ENCODE measurements around the gene SDK2.

SDK2 gene

DNA sequence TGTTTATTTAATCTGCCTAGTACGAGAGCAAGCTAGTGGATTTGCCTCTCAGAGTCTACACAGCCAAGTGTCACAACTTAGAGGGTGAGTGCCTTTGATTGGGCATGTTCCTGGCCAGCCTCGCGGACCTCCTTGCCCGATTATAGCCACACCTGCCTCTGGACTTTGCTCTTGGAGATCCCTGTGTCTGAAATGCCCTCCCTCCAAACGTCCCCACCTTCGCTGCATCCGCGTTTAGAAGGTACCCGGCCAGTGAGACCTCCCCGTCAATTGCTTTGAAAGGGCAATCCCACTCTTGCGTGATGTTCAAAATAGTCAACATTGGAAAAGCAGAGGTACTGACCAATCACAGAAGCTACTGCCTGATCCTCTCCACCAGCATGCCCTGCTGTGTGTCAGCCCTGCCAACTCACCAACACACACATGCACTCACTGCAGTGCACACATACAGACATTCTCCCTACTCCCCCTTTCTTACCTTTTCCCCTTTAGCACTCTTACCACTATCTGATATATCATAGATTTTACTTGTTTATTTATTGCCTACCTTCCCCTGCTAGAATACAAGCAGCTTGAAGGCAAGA is 6.5 kb upstream of the SDK2 start:
- no peak for DNase-seq

DNA sequence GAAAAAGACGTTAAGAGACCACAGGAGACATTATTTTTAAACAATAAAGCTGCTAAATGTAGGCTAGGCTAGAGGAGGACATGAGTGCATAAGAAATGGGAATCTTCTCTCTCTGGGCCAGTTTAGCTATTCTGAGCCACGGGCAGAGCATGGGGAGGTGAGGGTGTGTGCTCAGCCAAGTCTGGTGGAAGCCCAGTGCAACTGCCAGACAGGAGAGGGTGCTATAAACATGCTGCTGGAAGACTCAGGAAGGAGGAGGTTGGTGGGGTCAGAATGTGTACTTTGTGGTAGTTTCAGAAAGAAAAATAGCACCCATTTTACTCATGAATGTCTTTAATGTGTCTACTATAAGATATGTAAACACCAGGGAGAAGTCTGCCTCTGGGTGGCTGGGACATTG is 5.9 kb upstream of the SDK2 start:
- peak; percentile 60 for DNase-seq

DNA sequence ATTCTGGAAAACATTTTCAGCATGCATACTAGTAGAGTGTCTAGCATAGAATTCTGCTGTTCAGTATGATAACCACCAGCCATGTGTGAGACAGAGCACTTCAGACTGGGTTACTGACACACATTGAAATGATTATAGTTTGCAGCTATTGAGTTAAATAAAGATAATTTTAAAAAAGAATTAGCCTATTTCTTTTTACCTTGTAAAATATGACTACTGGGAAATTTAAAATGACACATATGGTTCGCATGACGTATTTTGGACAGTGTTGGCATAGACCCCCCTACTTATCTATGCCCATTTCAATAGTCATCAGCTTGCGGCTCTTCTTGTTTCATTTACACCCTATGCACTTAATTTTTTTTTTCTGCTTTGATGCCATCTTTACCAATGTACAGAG is 4.7 kb upstream of the SDK2 start:
- DNase-seq, result no peak

DNA sequence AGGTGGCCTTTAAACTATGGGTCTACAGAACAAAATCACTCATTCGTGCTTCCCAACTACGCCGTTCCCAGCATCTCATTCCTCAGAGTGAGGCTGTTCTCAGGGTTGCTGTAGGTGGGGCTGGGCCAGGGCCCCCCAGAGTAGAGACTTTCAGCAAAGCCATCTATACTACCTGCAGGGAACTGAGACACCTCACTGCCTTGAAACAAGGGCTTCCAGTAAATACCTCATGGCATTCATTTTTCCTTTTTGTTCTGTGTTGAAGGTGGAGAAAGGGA is 4.2 kb upstream of the SDK2 start:
- DNase-seq, result no peak

DNA sequence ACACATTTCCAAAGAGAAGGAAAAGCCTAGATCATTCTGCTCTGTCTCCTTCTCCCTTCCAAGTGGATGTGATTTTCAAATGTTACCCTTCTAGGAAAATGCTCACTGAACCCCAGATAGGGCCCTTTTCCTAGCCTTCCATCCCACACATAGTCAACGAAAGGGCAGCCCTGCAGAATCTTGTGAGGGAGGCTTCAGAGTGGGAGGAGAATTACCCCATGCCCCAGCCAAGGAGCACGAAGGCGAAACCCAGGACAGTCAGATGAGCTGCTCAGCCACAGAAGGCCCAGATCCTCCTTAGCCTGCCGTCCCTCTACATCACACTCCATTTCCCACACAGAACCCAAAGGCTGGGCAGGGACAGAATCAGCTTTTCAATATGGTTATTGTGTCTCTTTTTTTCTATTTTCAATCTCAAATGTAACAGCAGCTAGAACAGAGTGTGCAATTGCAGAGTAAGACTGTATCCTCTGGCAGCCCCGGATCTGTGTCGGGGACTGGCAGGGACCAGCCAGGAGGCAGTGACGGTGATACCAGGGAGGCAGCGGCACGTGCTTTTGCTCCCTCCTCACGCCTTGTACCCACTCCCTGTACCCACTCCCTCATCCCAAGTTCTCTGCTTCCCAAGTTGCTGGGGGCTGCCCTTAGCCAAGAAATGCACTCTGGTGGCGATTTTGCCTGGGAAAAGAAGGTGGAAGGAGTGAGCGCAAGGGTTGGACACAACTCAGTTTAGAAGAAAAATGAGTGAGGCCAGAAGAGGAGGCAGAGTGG is 3.7 kb upstream of the SDK2 start:
- no peak for DNase-seq

DNA sequence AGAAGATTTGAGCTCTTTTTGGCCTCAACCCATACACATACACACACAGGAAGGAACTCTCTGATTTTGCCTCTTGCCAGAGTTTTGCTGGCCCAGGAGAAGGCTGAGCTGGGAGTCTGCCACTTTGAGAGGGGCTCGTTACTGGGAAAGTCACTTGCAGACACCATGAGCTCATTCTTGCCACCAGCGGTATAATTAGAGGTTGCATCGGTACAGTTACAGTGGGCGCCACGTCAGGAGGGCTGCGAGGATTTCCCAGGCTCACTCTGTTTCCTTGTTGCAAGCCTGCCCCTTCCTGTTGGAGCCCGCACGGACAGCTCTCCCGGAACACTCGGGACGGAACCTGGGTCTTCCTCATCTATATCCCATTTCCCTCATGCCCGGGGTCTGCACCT is 3.1 kb upstream of the SDK2 start:
- DNase-seq, result no peak

DNA sequence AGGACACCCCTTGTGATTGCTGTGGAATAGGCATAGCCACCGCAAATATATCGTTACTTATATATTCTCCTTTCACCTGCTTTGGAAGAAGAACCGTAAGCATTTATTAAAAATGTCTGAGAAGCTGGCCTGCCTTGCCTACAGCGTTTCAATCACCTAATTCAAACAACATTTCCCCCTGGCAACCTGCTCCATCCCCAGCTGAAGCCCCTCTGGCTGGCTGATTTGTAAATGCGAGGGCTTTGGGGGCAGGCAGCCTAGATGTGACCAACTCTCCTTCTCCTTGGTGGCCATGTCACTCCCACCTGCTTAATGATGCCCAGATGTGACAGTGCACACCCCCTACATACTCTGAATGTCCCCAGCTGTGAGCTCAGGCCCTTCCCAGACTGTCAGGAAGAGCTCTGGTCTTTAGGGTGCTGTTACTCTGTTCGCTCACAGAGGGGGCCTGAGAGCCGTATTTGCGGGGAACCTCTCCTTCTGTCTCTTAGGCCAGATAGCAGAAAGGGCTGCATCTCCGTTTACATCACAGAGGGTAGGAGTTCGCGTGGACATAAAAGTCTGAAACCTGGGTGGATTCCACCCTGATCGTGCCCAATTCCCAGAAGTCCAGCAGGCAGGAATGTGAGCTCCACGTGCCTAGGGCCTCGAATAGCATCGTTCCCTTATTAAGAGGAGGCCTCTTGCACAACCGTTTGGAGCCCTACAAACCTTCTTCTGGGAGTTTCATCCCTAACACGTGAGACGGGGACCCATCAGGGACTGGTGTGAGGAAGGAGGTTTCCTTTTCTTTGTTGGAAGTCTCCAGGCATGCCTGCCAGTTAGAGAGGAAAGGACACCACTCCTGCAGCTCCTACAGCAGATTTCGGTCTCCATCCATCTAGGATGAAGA is 2.4 kb upstream of the SDK2 start:
- no peak for DNase-seq

DNA sequence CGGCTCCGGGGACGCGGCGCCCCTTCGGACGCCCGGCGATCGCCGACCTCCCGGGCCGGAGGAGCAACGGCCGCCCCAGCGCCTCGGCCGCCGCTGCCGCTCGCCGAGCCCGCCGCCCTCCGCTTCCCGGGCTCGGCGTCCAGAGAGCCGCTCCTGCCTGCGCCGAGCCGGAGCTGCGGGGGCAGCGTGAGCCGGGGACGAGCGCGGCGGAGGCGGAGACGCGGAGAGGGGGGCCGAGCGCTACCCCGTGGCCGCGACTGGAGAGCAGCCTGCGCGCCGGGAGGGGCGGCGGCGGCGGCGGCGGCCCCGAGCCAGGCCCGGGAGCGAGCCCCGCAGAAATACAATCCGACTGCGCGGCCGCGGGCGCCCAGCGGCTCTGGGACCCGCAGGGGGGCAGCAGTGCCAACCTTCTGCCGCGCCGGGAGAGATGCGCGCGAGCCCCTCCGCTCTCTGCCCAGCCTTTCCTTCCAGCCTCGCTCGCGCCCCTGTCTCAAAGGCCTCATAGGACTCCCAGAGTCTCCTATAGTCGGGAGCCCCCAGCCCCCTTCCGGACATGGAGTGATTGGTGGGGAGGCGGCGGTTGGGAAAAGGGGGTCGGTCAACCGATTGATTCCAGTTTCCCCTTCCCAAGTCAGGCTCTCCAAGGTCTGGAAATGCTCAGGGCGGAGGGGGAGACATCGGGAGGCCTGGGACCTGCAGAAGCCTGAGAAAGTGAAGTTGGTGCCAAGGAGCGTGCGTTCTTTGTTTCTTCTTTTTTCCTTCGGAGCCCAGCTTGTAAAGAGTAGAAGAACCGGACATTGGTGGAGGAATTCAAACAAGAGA is 1.0 kb upstream of the SDK2 start:
- peak; percentile 39 for DNase-seq

DNA sequence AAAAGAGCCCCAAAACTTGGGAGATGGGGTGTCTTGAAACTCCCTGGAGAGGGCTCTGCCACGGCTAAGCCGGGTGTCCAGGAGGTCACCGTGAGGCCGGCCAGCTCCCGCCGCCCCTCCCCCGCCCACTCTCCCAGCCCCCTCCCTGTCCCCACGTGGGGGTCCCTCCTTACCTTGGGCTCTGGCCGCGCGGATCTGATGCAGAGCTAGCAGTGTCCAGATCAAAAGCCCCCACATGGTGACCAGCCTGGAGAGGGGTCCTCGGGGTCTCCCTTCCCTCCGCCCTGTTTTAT is 447 bp downstream of the SDK2 start:
- DNase-seq, result no peak

DNA sequence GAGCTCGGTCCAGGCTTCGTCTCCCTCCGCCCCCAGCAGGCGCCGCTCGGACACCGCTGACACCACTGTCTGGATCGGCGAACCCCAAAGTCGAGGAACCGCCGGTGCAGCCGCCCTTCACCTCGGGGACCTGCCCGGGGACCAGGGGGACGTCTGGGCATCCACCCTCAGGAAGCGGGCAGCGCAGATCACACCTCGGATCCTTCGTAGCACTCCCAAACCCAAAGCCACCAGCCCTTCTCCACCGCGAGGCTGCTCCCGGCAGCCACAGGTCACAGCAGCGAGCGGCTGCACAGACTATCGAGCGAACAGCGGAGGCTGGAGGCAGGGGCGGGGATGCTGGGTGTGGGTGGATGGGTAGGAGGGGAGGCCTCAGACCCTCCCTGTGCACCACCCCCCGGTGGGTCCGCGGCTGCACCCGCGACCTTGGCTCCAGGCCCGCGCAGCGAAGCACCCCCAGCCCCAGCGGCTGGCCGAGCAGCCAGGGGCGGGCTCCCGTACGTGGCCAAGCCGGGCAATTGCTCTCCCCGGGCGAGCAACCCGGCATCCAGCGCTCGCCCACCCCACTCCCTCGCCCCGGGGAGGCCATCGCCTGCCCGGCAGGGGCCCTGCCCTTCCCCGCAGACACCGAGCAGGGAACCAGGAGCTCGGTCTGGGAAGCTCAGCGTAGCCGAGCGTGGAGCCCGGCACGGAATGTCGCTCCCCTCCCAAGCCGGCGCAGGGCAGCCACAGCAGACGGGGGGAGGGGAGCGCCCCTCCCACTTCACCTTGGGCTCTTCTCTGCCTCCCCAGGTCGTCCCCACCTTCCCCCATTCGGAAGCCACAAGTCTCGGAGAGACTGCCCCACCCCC is 1.0 kb downstream of the SDK2 start:
- DNase-seq, result no peak

DNA sequence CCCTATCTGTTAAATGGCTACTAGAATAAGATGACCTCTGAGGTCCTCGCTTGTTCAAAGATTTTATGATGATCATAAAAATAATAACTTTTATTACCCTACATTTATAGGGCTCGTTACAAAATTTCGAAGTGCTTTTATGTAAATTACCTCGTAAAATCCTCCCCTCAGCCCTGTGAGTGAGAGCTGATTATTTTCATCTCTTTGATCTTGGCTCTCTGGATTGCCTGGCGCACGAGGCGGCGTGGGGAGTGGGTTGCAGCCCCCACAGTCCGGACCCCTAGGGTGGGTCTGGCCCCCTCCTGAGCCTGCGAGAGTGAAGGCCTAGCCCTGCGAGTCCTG is 1.6 kb downstream of the SDK2 start:
- no peak for DNase-seq

DNA sequence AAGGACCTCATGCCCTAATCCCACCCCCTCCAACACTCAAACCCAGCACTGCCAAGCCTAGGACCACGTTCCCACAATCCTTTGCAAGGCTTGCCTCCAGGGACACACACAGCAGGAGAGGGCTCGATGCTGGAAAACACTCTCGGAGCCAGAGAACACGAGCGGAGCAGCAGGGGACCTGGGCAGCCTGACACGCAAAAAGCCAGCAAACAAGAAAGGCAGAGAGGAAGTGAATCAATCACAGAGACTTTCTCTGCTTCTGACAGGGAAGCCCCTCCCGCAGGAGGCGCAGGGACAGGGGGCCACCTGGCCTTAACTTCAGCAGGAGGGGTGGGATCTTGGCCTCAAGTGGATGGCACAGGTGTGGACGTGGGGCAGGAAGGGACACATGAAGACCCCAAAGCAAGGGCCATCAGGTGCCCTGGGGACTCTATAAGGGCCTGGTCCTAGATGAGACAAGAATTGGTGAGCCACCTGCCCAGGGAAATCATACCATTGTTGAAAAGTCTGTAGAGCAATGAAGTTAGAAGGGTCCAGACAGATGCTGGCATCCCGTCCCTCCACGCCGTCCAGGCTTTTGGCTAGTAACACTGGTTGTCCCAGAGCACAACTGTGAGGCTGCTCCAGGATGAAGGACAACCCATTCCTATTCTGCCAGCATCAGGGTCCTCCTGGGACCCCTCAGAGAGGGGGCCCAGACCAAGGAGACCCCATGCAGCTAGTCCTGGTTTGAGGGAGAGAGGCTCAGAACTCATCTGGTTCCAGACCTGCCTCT is 2.2 kb downstream of the SDK2 start:
- peak; percentile 26 for DNase-seq

DNA sequence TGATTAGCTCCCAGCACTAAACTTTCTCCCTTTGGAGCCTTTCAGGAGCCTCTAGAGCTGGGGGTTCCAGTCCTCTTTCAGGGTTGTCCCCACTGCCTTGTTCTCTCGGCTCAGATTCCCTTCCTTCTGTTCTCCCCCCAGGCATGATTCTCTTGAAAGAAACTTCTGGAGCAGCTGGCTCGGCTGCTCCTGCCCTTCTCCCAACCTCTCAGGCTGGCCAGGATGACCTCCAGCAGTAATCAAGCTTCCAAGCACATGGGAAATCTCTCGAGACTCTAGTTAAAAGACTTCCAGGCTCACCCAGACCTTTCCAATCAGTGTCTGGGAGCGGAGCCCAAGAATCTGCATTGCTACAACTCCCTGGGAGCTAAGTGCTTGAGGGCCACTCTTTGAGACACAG is 3.6 kb downstream of the SDK2 start:
- no peak for DNase-seq

DNA sequence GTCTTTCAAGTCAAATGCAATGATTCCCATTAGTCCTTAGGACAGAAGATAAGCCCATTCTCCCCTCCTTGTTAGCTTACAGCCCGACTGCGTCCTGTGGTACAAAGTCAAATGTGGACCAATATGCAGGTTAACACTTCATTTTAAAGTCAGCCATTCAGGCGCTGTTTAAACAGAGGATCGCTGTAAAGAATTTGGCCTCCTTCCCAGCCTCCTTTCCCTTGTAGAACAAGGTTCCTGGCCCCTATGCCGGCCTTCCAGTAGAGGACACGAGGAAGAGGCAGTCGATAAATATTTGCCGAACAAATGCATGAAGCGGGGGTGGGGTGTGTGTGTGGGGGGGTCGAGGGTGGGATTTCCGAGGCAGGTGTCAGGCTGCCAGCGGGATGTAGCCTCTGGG is 4.3 kb downstream of the SDK2 start:
- DNase-seq, result peak; percentile 13

DNA sequence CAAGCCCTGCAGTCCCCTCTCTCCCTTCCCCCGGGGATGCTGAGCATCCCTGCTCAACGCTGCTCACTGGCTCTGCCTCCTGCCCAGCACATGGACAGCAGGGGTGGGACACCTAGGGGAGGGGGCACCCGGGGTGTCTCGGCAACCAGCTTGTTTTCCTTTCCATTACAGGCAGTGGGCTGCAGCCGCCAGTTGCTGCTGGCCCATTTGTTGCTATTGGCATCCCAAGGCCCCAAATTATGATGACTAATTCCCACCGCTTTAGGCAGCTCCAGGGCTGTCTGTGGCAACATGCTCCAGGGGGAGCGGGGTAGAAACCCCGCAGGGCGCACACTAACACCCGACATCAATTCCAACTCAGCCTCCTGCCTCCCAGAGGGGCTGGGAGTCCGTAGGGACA is 4.9 kb downstream of the SDK2 start:
- no peak for DNase-seq

DNA sequence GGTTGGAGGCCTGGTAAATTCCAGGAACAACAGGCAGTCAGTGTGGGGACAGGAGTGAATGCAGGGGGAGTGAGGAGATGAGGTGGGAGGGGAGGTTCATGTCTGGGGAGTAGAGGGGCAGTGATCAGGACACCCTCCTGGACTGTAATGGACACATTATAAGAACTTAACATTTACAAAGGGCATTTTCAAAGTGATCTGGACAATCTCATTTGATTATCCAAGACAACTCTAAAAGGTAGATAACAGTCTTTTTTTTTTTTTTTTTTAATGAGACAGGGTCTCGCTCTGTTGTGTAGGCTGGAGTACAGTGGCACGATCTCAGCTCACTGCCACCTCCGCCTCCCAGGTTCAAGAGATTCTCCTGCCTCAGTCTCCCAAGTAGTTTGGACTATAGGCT is 5.7 kb downstream of the SDK2 start:
- DNase-seq, result no peak

DNA sequence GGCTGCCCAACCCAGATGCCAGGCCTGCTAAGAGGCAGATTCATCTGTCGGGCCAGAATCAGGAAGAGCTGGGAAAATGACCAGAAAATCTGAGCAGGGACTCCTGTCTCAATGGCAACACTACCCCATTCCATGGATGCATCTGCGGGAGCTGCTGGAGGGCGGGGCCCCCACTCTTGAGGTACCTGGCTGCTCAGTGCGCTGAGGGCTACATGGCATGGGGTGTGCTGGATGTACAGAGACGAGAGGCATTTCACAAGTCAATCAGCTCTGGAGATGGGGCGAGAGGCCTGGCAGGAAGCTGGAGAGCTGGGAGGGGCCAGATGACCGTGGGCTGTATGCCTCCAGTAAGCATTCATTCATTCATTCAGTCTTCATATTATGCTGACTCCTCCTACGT is 6.4 kb downstream of the SDK2 start:
- no peak for DNase-seq

DNA sequence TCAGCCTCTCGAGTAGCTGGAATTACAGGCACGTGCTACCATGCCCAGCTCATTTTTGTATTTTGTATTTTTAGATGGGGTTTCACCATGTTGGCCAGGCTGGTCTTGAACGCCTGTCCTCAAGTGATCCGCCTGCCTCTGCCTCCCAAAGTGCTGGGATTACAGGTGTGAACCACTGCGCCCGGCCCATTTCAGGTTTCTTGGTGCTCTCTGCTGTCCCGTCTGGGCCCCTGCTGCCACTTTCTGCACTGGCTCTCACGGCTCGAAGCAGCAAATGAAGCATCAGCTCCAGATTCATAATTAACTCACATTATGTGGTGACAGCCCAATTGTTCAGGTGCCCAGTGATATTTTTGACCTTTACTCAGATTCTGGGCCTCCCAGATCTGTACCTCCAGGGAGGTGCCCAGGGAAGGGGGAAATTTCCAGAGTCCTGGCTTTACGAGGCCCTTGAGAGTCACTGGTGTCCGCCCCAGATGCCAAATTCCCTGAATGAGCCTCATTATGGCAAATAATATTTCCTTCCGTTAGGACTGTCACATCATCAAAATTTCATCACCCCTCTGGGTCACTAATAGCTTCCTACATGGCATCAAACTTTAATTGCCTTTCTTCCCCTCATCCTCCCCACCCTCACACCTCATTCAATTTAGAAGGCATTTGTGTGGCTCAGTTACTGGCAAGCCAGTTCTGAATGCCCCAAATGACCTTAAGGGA is 9.0 kb downstream of the SDK2 start:
- no peak for DNase-seq

DNA sequence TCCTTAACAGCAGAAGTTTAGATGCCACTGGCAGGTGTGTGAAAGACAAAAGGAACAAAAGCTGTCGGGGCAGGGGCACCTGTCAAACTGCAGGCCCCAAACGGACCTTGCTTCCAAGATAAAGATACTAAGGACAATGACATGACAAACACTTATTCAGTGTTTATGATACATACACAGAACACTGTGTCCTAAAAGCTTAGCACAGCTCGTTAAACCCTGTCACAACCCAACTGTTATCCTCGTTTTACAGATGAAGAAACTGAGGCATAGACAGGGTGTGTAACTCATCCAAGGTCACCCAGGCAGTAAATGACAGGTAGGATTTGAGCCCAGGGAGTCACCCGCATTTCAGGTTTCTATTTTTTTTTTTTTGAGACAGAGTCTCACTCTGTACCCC is 9.6 kb downstream of the SDK2 start:
- no peak for DNase-seq

DNA sequence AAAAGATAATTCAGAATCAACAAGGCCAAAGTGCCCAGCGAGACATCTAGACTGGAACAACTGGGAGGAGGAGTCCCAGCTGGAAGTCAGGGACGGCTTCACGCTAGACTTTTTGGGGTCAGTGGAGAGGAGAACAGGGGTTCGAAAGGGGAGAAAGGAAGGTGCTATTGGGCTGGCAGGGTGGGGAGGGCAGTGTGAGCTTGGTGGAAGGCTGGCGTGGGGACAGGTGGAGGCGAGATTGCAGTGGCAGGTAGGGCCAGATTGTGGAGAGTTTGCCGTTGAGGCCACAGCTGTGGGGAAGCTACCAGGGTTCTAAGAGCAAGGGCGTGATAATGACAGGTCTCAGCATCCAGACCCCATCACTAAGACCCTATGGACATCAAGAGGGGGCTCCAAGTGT is 10.5 kb downstream of the SDK2 start:
- no peak for DNase-seq

DNA sequence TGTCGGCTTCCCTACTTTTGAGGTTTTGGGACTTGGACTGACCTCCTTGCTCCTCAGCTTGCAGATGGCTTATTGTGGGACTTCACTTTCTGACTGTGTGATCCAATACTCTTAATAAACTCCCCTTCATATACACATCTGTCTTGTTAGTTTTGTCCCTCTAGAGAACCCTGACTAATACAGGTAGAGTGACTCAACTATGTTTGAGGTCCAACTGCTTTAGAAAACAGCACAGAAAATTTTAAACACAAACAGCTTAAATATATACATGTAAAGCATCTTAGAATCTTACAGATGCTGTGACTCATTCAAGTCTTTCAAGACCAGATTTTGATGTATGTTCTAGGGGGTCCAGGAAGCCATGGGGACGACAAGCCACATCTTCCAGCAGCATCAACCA is 11.7 kb downstream of the SDK2 start:
- DNase-seq, result no peak

Measured in SHP77 treated with DMSO at 0.1 percent for 48 hours (cell line).